Embryonic facial prominence (tissue), 1 donor: Measurements from ENCODE around the gene TSSK6.

Experiments used
- DNase-seq: peaks from one replicate; pipeline ENCODE4 v3.0.0-alpha.2; 2016; ENCODE audit errors: extremely low spot score

TSSK6 gene

GRCh38 chr19:19514881-19515641, at the start of gene TSSK6:
TSS of gene TSSK6 (minus strand) at chr19:19515548. CDS start at chr19:19515427, 121 bp downstream.
- no peak for DNase-seq

DNA sequence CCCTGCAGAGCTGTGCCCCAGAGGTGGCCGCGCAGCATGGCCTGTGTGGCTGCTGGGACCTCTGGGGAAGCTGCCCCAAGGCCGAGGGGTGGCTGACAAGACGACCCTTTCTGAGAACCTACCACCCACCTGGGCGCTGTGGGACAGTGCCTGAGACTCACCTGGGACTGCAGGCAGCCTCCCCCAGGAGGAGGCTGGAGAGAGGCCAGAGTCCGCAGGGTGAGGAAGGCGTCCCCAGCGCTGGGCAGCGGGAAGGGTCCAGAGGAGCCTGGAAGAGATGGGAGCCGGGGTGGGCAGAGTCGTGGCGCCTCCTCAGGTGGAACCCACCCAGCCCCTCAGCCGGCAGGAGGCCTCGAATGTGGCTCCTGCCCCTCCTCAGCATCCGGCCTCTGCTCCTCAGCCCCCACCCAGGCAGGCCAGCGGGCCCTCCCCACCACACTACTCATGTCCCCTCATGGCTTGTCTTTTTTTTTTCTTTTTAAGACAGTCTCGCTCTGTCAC, 48.0 kb upstream of the TSSK6 start:
- DNase-seq, result no peak

DNA sequence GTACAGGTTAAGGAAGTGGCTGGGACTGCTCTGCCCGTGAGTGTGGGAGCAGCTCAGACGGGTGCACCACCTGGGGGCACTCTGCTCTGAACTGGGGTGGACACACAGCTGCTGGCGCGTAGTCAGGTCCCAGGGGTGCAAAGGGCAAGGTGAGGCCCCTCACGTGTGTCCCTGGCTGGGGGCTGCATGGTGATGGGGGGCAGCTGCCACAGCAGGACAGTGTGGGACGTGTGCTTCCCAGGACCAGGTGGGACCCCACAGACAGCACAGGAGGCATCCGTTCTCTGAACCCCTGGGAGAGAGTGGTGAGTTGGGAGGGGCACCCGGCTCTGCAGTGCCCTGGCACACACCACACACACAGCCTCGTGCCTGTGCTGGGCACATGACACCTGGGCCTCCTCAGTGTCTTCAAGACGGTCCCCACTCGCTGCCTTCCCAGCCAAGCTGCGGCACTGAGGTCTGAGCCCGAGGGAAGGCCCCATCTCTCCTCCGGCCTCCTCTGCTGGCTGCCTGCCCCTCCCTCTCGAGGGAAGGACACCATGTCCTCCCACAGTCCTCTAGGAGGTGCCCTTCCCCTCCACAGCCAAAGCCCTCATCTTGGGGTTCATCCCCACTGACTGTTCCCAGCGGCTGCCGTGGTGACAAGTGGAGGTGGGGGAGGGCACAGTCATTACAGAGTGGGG, 47.5 kb upstream of the TSSK6 start:
- DNase-seq, result no peak

DNA sequence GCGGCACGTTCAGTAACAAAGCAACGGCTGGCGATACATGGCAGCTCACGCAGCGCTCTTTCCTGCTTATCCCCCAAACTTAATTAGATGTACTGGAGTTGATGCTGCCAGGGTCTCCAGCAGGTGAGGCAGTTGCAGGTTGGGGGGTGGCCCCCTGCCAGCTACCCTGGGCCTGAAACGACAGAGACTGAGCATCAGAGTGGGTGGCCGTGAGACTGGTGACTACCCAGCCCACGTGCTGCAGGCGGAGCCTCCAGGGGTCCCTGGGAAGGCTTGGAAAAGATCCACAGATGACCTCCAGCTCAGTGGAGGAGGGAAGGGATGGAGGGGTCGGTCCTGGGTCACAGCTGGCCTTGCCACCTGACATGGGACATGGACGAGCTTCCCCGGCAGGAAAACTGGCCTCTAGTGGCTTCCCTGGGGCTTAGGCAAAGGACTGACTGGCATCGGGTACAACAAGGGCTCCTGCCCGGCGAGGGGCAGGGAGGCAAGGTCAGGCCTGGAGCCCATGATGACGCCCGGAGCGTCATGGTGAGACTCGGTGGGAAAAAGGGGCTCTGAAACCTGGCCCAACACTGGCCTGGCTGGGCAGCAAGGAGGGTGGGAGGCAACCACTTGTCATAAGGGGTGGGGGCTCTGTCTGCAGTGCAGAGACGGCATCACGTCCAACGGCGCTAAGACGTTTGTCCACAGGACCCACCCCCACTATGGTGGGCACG, 46.8 kb upstream of the TSSK6 start:
- DNase-seq, result no peak

- DNase-seq, result no peak
Measured at GRCh38 chr19:19559931-19560330, 44.6 kb upstream of the TSSK6 start.

DNA sequence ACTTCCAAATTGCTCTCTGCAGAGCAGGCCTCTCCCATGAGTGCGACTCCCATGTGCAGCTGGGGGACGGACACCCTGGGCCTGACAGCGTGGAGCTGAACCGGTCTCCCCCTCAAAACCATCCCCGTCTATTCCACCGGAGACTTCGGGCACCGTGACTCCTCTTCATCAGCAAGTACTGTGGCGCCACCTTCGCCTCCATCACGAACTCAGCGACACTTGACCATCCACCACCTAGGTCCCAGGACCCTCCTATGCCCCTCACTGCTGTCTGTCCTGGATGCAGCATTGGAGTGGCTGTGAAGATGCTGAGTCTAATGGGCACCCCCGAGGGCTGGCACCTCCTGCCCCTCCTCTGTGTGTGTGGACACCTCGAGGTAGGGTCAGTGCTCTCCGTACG, 43.3 kb upstream of the TSSK6 start:
- no peak for DNase-seq

- no peak for DNase-seq
Measured at GRCh38 chr19:19558055-19558454, 42.7 kb upstream of the TSSK6 start.

DNA sequence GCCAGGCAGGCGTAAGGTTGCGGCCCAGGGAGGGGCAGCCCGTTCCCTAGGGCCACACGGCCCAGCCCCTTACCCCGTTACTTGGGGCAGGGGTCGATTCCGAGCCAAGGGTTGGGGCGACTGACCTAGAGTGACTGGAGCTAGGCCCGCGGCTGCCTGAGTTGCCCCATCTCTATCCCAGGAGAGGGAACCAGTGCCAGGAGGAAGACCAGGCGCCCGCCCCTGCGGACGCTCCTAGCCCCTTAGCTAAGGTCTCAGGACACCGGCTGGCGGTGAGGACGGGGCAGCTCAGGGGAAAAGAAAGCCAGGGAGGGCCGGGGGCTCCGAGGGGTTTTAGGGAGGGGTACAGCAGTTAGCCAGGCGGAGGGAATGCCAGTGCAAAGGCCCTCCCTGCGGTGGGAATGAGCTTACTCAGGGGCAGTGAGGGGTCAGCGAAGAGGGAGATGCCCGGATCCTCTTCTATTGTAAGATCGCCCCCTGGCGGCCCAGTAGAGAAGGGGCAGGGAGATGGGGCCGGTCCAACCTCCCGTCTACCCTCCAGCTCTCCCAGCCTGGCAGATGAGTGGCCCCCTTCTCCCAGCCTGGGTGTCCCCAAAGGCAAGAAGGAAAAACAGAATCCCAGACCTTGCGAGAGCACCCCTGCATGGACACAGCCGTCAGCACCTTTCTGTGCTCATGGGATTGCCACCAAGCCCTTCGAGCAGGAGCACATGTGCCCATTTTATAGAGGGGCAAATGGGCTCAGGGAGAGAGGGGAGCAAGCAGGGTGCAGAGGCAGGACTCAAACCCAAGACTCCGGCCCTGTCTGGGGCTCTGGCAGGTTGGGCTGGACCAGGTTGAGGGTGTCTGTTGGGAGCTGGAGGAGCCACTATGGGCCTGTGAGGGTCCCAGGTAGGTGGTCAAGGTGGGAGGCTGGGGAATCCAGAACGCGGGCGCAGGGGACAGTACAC, 39.0 kb upstream of the TSSK6 start:
- DNase-seq, result no peak

GRCh38 chr19:19553670-19554069, 38.3 kb upstream of the TSSK6 start:
- DNase-seq, result no peak

DNA sequence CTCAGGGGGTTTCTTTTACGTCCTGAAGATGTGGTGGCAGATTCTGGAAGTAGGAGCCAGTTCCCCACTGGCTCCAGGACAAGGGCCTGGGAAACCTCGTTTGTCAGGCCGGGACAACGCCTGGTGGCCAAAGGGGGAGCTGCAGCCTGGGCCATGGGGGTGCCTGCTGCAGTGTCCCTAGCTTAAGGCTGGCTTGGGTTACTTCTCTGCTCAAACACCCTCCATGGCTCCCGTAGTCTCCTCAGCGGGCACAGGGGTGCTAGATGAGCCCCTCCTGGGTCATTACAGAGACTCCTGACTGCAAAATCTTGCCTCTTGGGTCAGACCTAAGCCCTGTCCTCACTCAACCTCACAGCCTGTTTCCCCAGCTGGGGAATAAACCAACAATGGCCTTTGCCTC, 37.5 kb upstream of the TSSK6 start:
- no peak for DNase-seq

- no peak for DNase-seq
Measured at GRCh38 chr19:19551853-19552192, 36.5 kb upstream of the TSSK6 start.

DNA sequence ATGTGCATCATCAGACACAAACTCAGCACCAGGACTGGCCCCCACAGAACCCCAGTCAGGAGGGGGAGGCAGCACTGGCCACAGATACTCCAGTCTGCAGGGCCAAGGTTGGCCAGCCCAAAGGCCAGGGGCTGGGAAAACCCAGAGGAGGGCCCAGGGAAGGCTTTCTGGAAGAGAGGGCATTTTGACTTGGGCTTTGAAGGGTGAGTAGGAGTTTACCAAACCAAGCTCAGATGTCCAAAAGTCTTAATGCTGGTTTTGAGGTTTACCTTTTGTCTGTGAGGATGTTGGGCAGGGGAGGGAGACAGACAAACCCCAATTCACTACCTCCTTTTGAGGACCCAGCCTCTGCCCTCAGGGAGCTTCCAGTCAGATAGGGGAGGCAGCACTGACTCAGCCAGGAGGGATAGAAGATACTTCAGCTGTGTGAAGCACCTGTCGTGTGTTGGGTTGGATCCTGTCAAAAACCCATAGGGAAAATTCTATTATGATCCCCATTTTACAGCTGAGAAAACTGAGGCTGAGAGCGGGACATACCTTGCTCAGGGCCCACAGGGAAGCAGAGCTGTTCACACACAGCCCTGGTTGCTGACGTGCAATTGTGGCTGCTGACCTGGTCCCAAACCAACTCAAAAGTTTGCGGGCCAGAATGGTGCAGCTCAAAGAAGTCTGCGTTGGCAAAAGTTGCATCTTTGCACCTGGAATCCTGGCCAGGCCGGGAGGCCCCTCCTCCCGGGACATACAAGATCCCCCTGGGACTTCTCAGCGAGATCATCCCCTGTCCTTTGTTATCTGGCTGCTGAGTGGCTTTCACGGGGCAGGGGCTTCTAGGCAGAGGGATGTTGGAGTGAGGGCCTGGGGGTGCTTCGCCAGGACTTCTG, 35.9 kb upstream of the TSSK6 start:
- DNase-seq, result no peak

- DNase-seq, result no peak
Measured at GRCh38 chr19:19550485-19550929, 35.2 kb upstream of the TSSK6 start.

GRCh38 chr19:19549804-19550464, 34.6 kb upstream of the TSSK6 start:
- no peak for DNase-seq

- DNase-seq, result no peak
Measured at GRCh38 chr19:19548915-19549759, 33.8 kb upstream of the TSSK6 start.

GRCh38 chr19:19547674-19548336, 32.5 kb upstream of the TSSK6 start:
- DNase-seq, result no peak

DNA sequence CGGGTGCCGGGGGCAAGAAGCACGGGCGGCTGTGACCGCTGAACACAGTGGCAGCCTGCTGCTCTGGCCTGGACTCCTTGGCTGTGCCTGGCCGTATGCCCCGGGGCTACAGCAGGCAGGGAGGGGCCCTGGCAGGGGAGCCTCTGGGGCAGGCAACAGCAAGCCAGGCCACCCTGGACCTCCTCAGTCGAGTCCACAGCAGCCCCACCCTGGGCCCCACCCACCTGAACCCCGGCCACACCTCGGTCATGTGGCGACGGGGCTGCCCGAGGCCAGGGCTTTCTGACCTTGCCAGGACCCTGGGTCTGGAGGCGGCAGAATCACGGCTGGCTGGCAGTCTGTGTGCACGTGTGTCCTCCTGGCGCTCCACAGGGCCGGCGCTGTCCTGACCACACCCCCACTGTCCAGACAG, 31.4 kb upstream of the TSSK6 start:
- DNase-seq, result no peak

GRCh38 chr19:19545707-19546106, 30.4 kb upstream of the TSSK6 start:
- DNase-seq, result no peak
